NCI-H345 treated with DMSO at 0.1 percent for 48 hours (cell line): Measurements from ENCODE around the gene PARP15.
"Not testable (repeated sequence)": the region's sequence is repeated elsewhere in the genome, so short reads cannot be mapped to it uniquely, and the experiment has no call there.

Source experiments
- DNase-seq: peaks from one replicate; lab custom pipeline; 2025; ENCODE audit not compliant: unreplicated experiment; lab: John Stamatoyannopoulos, UW

PARP15 gene

DNA sequence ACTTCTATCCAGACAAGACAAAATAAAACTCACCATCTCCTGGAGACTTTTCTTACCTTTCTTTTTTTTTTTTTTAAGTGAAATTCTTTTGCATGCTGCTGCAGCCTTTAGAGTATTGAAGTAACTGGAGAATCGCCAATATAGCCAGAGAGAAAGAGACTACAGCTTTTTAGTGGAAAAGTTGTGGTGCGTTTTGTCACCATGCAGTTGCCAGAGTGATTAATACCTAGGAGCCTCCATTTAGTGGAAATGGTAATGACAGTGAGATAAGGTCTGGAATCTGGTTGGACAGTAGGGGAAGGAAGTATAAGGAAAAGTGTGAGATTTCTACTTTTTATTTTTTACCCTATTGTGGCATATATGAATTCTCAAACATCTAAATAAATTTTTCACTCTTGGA, 85.1 kb downstream of the PARP15 start:
- no peak for DNase-seq

DNA sequence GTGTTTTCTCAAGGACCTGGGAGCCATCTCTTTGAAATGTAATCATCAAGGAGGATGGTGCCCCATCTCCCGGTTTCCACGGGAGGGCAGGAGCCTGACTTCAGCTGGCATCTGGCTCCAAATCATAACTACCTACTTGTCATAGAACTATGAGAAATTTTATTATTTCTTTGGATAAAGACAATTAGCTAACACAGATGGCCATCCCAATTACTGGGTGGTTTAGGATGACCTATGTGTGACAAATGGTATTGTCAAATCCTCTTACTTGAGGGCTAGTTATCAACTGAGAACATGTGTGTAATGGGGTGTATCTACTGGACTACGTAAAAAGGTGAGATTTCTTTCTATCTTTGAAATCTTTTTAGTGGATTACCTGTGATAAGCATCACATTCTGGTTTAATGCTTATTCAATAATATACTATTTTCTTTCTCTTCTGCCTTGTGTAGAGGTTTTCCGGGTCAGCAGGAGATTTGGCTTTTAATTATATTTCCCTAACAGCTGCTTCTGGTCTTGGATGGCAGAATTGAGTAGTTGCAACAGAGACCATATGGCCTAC, 87.9 kb downstream of the PARP15 start:
- no peak for DNase-seq

DNA sequence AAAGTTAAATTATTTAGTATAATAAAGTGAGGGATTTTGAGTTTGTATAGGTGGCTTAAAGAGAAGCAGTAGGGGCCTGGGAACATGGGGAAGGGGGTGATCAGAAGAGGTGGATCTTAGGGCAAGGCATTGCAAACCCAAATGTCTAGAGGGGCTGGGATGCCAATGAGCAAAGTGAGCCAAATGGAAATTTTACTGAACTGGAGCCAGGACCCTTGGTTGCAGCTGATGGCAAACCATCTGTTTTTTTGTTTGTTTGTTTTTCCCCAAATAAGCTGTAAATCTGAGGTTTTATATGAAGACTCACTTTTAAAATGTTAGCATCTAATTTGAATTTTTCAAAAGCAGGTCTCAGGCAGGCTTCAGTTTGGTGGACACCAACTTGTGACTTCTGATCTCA, 88.4 kb downstream of the PARP15 start:
- no peak for DNase-seq

DNA sequence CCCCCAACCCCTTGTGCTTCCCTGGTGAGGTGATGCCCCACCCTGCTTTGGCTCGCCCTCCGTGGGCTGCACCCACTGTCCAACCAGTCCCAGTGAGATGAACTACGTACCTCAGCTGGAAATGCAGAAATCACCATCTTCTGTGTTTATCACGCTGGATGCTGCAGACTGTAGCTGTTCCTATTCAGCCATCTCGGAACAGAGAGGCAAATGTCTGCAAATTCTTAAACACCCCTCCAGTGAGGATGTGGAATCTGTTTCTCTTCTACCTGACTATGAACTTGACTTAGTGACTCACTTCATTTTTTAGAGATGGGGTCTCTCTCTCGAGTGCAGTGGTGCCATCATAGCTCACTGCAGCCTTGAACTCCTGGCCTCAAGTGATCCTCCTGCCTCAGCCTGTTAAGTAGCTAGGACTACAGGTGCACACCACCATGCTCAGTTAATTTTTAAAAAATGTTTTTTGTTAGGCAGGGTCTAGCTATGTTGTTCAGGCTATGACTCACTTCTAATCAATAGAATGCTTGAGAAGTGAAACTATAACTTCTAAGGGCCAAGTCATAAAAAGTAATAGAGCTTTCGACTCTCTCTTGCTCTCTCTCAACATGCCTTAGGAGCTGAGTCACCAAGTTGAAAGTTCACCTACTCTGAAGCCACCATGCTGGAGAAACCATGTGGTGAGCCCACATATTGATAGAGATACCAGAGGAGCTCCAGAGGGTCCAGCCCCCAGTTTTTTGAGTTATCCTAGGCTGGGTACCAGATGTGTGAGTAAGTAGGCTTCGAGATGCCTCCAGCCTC, 91.7 kb downstream of the PARP15 start:
- no peak for DNase-seq

DNA sequence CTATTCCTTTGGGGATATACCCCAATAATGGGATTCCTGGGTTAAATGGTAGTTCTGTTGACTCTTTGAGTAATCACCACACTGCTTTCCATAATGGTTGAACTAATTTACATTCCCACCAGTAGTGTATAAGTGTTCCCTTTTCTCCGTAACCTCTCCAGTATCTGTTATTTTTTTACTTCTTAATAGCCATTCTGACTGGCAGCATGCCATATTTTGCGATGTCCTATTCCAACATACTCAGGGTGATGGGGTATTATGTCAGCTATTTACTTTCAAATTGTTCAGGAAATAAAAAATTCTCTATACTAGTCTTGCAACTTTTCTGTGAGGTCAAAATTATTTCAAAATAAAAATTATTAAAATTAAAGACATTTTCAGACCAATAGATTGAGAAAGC, 94.1 kb downstream of the PARP15 start:
- DNase-seq, result no peak

DNA sequence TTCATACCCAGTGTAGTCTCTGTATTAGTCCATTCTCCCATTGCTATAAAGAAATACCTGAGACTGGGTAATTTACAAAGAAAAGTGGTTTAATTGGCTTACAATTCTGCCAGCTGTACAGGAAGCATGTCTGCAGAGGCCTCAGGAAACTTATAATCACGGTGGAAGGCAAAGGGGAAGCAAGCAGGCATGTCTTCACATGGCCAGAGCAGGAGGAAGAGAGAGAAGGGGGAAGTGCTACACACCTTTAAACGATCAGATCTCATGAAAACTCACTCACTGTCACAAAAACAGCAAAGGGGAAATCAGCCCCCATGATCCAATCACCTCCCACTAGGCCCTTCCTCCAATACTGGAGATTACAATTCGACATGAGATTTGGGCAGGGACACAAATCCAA, 96.9 kb downstream of the PARP15 start:
- no peak for DNase-seq

DNA sequence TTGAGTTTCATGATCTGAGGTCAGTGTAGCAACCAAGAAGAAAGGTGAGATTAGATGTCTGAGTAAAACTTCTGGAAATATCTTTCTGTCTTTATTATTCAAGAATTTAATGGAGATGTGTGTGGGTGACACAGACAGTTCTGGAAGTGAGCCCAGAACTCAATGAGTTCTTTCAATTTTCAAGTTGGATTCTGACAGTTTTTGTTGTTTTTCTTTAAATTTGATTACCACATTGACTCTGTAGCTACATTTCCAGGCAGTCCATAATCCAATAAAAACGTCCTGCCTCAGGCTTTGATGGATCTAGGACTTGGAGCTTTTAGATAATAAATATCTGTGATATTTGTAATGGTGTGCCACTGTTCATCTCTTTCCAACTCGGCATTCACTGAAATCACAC, 99.3 kb downstream of the PARP15 start:
- DNase-seq, result no peak

DNA sequence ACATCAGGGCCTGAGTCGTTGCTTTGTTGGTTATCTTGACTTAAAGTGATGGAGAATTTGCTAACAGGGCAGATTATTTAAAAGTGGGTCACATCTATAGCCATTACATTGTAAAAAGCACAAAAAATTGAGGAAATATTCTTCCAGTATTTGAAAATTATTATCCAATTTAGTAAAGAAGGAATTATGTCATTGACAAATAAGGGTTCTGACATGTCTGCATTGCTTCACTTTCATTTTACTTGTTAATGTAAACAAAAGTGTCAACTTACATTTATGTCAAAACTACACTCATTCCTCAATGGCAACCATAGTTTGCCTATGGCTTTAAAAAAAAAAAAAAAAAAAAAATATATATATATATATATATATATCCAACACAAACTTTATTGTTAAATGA, 99.8 kb downstream of the PARP15 start:
- DNase-seq, result no peak

DNA sequence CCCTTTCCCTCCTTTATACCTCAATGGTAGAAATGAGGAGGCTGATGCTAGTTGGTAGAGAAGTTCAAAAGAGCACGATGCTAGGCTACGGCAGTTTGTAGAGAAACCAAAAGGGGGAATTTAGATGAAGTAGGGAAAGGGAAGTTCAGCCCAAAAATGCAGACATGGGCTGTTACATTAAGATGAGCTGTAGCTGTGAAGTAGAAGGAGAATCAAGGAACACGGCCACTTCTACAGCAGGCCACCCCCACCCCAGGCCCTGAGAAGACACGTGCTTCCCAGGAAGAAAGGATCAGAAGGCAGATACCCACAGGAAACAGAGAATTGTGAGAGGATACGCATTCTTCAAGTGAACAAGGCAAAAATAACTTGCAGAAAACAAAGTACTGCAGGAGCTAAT, 101.1 kb downstream of the PARP15 start:
- no peak for DNase-seq

DNA sequence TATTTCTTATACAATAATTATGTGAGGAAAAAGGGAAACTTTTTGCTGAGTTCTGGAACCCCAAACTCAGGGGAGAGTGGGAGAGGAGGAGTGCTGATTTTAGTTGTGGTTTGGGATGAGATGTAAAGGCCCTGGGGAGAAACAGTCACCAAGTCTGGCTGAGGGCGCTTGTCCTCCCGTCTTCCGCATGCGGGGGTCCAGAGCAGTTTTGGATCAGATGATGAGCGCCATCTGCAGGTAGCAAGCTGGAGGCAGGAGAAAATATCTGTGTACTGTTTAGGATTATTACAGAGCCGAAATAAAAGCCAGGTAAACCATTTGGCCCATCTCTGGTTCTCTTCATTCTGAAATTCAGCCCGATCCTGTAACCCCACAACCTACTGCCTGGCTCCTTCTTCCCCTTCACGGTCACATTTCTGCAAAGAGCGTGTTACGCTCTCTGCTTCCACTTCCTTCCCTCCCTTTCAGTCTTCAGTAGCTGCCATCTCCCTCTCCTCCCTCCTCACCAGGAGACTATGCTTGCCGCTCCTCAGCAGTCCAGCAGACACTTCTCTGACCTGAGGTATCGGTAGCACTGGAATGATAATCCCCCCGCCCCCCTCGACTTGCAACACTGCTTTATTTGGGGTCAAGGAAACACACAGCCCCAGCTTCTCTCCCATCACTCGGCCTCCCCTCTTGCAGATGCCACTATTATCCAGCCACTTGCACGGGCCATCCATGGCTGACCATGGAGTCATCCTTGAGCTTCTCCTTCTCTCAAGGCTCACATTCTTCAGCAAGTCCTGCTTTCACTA, 101.8 kb downstream of the PARP15 start:
- peak; percentile 54 for DNase-seq

DNA sequence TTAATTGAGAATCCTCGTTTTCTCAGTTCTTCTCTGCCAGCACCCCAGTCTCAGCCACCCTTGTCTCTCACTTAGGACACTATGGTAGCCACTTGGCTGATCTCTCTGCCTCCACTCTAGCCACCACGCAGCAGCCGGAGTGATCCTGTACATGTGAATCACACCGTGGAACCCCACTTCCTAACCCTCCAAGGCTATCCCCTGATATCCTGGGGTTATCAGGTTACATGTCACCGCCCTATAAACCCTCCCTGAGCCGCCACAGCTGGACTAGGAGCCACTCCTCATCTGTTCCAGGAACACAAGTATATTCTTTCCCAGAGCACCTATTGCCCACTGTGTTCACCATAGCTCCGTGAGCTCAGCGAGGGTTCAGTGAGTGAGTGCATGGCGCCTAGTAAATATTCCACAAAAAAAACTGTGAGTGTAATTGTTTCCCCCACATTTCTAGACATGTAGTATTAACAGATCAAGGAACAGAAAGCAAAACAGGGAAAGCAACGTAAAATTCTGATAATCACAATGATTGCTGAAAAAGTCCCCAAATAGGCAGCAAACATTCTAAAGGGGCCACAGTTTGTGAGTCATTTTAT, 102.5 kb downstream of the PARP15 start:
- DNase-seq, result peak; percentile 38

DNA sequence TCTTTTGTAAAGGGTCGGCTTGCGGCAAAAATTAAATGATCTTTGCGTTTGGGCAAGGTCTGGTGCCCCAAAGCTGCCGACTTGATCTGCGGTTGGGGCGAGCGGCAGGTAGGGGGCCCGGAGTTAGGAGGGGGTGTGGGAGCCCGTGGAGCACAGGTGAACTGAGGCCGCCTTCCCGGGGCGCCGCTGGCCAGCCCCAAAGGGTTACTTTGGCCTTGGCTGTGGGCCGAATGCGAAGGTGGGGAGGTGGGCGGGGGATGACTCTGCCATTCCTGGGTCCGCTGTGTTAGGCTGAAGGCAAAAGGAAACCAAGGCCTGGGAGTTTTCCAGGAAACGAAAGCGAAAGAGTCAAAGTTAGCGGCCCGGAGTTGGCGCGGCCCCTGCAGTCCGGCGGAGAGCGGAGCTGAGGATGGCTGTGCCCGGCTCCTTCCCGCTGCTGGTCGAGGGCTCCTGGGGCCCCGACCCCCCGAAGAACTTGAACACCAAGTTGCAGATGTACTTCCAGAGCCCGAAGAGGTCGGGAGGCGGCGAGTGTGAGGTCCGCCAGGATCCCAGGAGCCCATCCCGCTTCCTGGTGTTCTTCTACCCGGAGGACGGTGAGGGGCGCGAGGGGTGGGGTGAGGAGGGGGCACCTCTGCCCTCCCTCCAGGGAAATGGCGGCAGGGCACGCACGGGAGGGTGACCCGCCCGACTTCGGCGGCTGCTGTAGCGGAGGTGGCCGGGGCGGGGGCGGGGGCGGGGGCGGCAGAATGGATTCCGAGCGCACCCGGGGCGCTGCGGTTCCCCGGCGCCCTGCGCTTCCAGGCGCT, 103.2 kb downstream of the PARP15 start, which contains the start of gene PARP14:
PARP14 (plus strand) TSS at position 365 of the 809 bp plus-strand sequence; CDS start at position 410, 45 bp downstream.
- DNase-seq, result peak; percentile 7

DNA sequence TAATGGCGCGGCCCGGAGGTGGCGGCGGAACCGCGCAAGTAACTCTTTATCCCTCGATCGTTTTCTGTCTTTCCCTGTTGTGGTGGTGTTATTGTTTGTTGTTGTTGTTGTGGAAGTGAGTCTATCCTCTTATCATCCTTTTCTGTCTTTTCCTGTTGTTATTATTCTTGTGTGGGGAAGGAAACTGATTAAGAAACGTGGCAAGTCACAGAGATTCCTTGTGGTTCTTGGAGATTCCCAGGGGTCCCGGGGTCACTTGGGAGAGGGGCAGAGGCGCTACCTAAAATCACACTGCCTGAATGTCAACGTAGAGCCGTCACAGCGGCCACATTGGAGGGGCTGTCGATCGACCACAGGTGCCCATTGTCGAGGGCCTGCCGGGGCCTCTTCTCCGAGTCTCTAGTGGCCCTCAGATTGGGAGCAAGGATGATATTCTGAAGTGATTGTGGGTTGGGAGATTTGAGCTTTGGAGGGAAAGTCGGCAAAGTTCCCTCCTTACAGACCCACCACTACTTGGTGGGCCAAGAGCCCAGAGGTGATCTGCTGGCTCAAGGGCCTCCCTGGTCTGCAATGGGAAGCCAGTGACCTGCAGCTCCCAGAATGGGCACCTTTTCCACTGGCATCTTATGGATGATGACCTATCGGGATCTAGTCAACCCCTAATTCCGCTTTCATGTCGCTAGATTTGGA, 104.0 kb downstream of the PARP15 start:
- no peak for DNase-seq

DNA sequence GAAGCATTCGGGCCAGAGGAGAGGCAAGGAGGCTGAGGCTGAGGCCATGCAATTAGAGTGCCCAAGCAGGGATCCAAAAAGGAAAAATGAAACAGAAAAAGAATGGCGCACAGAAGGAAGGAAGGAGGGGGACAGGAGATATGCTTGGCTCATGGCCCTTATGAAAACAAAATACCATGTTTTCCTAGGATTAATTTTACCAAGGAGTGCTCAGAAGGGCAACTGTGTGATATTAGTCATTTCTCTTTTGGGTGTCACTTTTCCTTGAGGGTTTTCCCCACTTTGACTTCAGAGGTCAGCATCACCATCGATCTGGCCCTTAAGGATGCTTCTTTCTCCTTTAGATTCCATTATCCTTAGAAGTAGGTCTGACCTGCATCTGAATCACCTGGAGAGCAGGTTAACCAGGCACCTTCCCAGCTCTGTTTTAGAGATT, 104.5 kb downstream of the PARP15 start:
- no peak for DNase-seq

DNA sequence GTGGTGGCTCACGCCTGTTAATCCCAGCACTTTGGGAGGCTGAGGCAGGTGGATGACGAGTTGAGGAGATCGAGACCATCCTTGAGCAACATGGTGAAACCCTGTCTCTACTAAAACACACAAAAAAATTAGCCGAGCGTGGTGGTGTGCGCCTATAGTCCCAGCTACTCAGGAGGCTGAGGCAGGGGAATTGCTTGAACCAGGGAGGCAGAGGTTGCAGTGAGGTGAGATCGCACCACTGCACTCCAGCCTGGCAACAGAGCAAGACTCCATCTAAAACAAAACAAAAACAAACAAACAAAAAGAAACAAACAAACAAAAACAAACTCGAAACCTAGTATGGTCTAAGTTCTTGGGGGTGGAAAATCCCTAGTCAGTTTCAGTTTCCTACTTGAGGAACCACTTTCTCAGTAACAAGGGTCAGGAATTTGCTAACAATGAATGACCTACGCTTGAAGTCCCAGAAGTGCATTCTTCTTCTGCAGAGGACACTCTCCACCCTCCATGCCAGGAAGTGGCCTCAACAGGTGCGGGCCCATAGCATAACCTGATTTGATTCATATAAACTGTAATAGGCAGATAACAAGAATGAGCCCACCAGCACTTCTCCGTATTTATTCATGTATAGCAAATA, 105.4 kb downstream of the PARP15 start:
- not testable (repeated sequence) for DNase-seq

DNA sequence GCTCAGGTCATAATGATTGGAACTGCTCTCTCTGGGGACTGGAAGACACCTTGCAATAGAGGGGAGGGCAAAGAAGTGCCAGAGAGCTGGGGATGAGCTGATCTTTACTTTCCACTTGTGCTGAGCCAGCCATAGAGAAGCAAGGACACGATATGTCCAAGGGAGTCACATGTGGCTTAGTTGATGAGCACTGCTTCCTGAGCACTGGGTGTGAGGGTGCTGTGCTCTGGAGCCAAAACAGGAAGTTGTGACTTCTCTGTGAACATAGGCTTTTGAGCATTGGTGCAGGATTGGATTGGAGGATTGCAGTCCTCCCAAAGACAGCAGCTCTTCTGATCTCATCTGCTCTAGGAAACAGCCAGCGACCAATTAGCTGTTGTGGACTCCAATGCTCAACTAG, 109.8 kb downstream of the PARP15 start:
- no peak for DNase-seq
